ENCODE data around the gene TARS3.

DNA sequence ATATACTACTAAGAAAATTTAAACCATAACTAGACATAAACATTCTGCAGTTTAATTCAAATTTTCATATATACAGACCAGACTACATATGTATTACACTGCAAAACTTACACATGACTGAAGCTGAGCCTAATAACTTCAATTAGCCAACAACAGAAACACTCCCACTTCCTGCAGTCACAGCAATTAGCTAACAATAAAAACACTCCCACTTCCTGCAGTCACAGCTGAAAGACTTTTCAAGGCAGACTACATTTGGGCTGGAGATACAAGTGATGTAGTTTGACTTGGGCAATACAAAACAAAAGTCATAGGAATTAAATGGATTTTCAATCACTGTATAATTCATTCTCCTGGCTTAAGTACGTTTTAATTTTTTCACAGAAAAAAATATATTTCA is 82.4 kb downstream of the TARS3 start:
- TF ChIP-seq, protein P1, sequence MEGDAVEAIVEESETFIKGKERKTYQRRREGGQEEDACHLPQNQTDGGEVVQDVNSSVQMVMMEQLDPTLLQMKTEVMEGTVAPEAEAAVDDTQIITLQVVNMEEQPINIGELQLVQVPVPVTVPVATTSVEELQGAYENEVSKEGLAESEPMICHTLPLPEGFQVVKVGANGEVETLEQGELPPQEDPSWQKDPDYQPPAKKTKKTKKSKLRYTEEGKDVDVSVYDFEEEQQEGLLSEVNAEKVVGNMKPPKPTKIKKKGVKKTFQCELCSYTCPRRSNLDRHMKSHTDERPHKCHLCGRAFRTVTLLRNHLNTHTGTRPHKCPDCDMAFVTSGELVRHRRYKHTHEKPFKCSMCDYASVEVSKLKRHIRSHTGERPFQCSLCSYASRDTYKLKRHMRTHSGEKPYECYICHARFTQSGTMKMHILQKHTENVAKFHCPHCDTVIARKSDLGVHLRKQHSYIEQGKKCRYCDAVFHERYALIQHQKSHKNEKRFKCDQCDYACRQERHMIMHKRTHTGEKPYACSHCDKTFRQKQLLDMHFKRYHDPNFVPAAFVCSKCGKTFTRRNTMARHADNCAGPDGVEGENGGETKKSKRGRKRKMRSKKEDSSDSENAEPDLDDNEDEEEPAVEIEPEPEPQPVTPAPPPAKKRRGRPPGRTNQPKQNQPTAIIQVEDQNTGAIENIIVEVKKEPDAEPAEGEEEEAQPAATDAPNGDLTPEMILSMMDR (IDR thresholded peaks at IDR 0.05) = no peak
- TF ChIP-seq POLR2A (IDR thresholded peaks at IDR 0.05) (no peak), EP300 (IDR thresholded peaks at IDR 0.05) (no peak), POLR2AphosphoS5 (IDR thresholded peaks at IDR 0.05) (peak in 1 of 3 donors; percentile 25)

Measured in stomach (tissue), 4 donors.